ENCODE measurements around the gene PRDX6.

DNA sequence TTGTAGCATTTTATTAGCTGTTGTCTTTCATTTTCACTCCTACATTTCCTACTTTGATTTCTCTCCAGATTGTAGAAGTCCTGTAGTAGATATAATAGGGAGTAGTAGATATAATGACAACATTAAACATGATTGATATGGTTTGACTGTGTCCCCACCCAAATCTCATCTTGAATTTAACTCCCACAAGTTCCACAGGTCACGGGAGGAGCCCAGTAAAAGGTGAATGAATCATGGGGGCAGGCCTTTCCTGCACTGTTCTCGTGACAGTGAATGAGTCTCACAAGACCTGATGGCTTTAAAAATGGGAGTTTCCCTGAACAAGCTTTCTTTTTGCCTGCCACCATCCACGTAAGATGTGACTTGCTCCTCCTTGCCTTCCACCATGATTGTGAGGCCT is 7.5 kb upstream of the PRDX6 start:
- no peak for TF ChIP-seq CEBPB (IDR thresholded peaks at IDR 0.05)
- no peak for TF ChIP-seq MAX (IDR thresholded peaks at IDR 0.05)
- TF ChIP-seq CTCF (IDR thresholded peaks at IDR 0.05), result no peak
- TF ChIP-seq EHMT2 (IDR thresholded peaks at IDR 0.05; ENCODE audit: low read depth), result no peak
